NB4 (cell line): ENCODE results near the gene HDGF.

ENCODE experiments used
- CTCF ChIP-seq: IDR thresholded peaks from one replicate; pipeline ENCODE4 v1.5.1; 2012; ENCODE audit warnings: low read depth, low read length
- MAX ChIP-seq: IDR thresholded peaks from 2 replicates; pipeline ENCODE4 v1.6.1; 2011; ENCODE audit warnings: low read depth, low read length
- MYC ChIP-seq: IDR thresholded peaks from 2 replicates; pipeline ENCODE4 v1.6.1; 2011; ENCODE audit warnings: low read depth, low read length
- POLR2A ChIP-seq: IDR thresholded peaks from 2 replicates; pipeline ENCODE4 v1.6.1; 2011; ENCODE audit warnings: mild to moderate bottlenecking; ENCODE audit not compliant: insufficient read length; ENCODE audit errors: extremely low read depth

GRCh38 chr1:156752843-156753482 is 1.5 kb upstream of the HDGF start:
- TF ChIP-seq CTCF (no peak), MYC (no peak), POLR2A (no peak), MAX (peak; percentile 21; the same call in 1 of the 2 replicates)
